GM23338 (cell line): ENCODE results near the gene CLDN22. TPM values are rescaled to one million over a fixed set of nuclear protein-coding genes. Genes with fewer than 3 reads are reported as not detected.
A peak's percentile ranks its signal among the peaks of the same experiment; 100 is the strongest.

Source experiments
- ATAC-seq: fragments of 200-7000 bp; cut with Tn5 transposase; 3 replicates; pipeline ENCODE4 v1.9.1; 2020
- DNase-seq: peaks from one replicate; pipeline ENCODE4 v3.0.0-alpha.2; 2015; ENCODE audit warnings: low spot score
- H2AFZ ChIP-seq: fragments of 200-600 bp; sonication (generic); 2 replicates; pipeline ENCODE4 v1.8.0; 2016; ENCODE audit warnings: antibody characterized with exemption, mild to moderate bottlenecking, moderate library complexity
- H3F3A ChIP-seq: fragments of 200-600 bp; sonication (generic); replicated peaks from 2 replicates; pipeline ENCODE4 v1.8.0; 2017; ENCODE audit warnings: antibody characterized with exemption, mixed run types, low read depth
- H3K27ac ChIP-seq: fragments of 200-600 bp; sonication (generic); 2 replicates; pipeline ENCODE4 v1.6.1; 2016; ENCODE audit warnings: low read depth
- H3K27me3 ChIP-seq: fragments of 200-600 bp; sonication (generic); 2 replicates; pipeline ENCODE4 v1.8.0; 2016; ENCODE audit warnings: mild to moderate bottlenecking, mixed run types, moderate library complexity; ENCODE audit not compliant: insufficient read depth
- H3K36me3 ChIP-seq: fragments of 200-600 bp; sonication (generic); 2 replicates; pipeline ENCODE4 v1.8.0; 2016; ENCODE audit warnings: mild to moderate bottlenecking; ENCODE audit not compliant: insufficient read depth
- H3K4me1 ChIP-seq: fragments of 200-600 bp; sonication (generic); 2 replicates; pipeline ENCODE4 v1.8.0; 2016; ENCODE audit warnings: mild to moderate bottlenecking, moderate library complexity; ENCODE audit not compliant: insufficient read depth
- H3K4me2 ChIP-seq: fragments of 200-600 bp; sonication (generic); 2 replicates; pipeline ENCODE4 v1.7.1; 2017; ENCODE audit warnings: mixed run types
- H3K4me3 ChIP-seq: fragments of 200-600 bp; sonication (generic); 2 replicates; pipeline ENCODE4 v1.6.1; 2016; ENCODE audit warnings: mixed run types
- H3K79me2 ChIP-seq: fragments of 200-600 bp; sonication (generic); replicated peaks from 2 replicates; pipeline ENCODE4 v1.8.0; 2017; ENCODE audit warnings: mild to moderate bottlenecking; ENCODE audit not compliant: insufficient read depth
- H3K9me2 ChIP-seq: fragments of 200-600 bp; sonication (generic); 2 replicates; pipeline ENCODE4 v1.8.0; 2017; ENCODE audit not compliant: insufficient read depth
- H4K20me1 ChIP-seq: fragments of 200-600 bp; sonication (generic); replicated peaks from 2 replicates; pipeline ENCODE4 v1.8.0; 2017; ENCODE audit warnings: mild to moderate bottlenecking; ENCODE audit not compliant: insufficient read depth
- H3K27ac Mint-ChIP-seq: 2 replicates; pipeline ENCODE4 v1.8.0; 2020; ENCODE audit warnings: inconsistent platforms, mild to moderate bottlenecking, moderate library complexity, mixed read lengths
- H3K27me3 Mint-ChIP-seq: 3 replicates; pipeline ENCODE4 v1.8.0; 2022; ENCODE audit warnings: low read depth, mild to moderate bottlenecking, moderate library complexity, mixed read lengths, inconsistent platforms; ENCODE audit not compliant: insufficient read depth, poor library complexity
- H3K36me3 Mint-ChIP-seq: 3 replicates; pipeline ENCODE4 v1.8.0; 2021; ENCODE audit warnings: low read depth, mild to moderate bottlenecking, inconsistent platforms, moderate library complexity, mixed read lengths
- H3K4me1 Mint-ChIP-seq: 3 replicates; pipeline ENCODE4 v1.8.0; 2020; ENCODE audit warnings: mild to moderate bottlenecking, inconsistent platforms, mixed read lengths
- H3K4me3 Mint-ChIP-seq: 3 replicates; pipeline ENCODE4 v1.8.0; 2021; ENCODE audit warnings: moderate library complexity, mild to moderate bottlenecking, inconsistent platforms, mixed read lengths
- H3K9me3 Mint-ChIP-seq: 3 replicates; pipeline ENCODE4 v1.8.0; 2020; ENCODE audit warnings: moderate library complexity, mild to moderate bottlenecking, inconsistent platforms, mixed read lengths
- CREB1 ChIP-seq: fragments of 250-450 bp; sonication (Bioruptor Pico); IDR thresholded peaks from 2 replicates; pipeline ENCODE4 v1.5.0; 2020; ENCODE audit warnings: low read depth, mild to moderate bottlenecking, moderate library complexity
- CTCF ChIP-seq, 2 experiments: fragments of 200-600 bp in 1 of 2; sonication (generic) in 1 of 2; conservative IDR thresholded peaks; 2 replicates each; pipeline versions ENCODE4 v1.5.1 to v1.6.1; 2016 to 2017; ENCODE audit warnings: antibody characterized with exemption in 2 of 2, low read depth in 2 of 2, mild to moderate bottlenecking in 2 of 2, moderate library complexity in 1 of 2
- EZH2 ChIP-seq: fragments of 200-600 bp; sonication (generic); IDR thresholded peaks from one replicate; pipeline ENCODE4 v1.8.0; 2017; ENCODE audit warnings: antibody characterized with exemption, mild to moderate bottlenecking, low read depth; ENCODE audit not compliant: unreplicated experiment
- EZH2phosphoT487 ChIP-seq: fragments of 200-600 bp; sonication (generic); IDR thresholded peaks from one replicate; pipeline ENCODE4 v1.8.1; 2018; ENCODE audit warnings: antibody characterized with exemption; ENCODE audit not compliant: unreplicated experiment
- JUNB ChIP-seq: IDR thresholded peaks from one replicate; pipeline ENCODE4 v1.6.1; 2016; ENCODE audit warnings: antibody characterized with exemption; ENCODE audit not compliant: unreplicated experiment
- NANOG ChIP-seq: IDR thresholded peaks from 2 replicates; pipeline ENCODE4 v1.6.1; 2016; ENCODE audit warnings: antibody characterized with exemption, borderline replicate concordance
- POLR2AphosphoS5 ChIP-seq: IDR thresholded peaks from 2 replicates; pipeline ENCODE4 v1.6.1; 2016; ENCODE audit warnings: antibody characterized with exemption, low read depth
- REST ChIP-seq: IDR thresholded peaks from one replicate; pipeline ENCODE4 v1.6.1; 2018; ENCODE audit warnings: antibody characterized with exemption; ENCODE audit not compliant: unreplicated experiment
- STAT1 ChIP-seq: IDR thresholded peaks from one replicate; pipeline ENCODE4 v1.6.1; 2016; ENCODE audit warnings: antibody characterized with exemption; ENCODE audit not compliant: unreplicated experiment
- ZNF114 ChIP-seq: fragments of 250-450 bp; sonication (Bioruptor Pico); IDR thresholded peaks from 2 replicates; pipeline ENCODE4 v1.5.0; 2020; ENCODE audit warnings: mild to moderate bottlenecking, moderate library complexity
- ZNF331 ChIP-seq: fragments of 250-450 bp; sonication (Bioruptor Pico); IDR thresholded peaks from 2 replicates; pipeline ENCODE4 v1.5.0; 2020; ENCODE audit warnings: low read depth, mild to moderate bottlenecking, moderate library complexity
- ZNF462 ChIP-seq: fragments of 250-450 bp; sonication (Bioruptor Pico); IDR thresholded peaks from 2 replicates; pipeline ENCODE4 v1.5.0; 2020; ENCODE audit warnings: mild to moderate bottlenecking, moderate library complexity
- polyA plus RNA-seq: library from polyadenylated mRNA; unstranded; fragments of >200 nt; fragmentation: Nextera tagmentation; extraction: Ambion mirVana; gene quantifications from 2 replicates; pipeline ENCODE4 v1.2.1, GENCODE V29; 2016
- total RNA-seq: library from RNA; depleted of rRNA; stranded (reverse); fragments of >200 nt; shearing (Covaris generic); gene quantifications from 2 replicates; pipeline ENCODE4 v1.2.3, GENCODE V29; 2014

Gene CLDN22
- total and polyA plus RNA-seq, 2 experiments from 2014 or later = not detected

- ATAC-seq = no peak
- no peak within 1 kb of the TSS for H3K27ac ChIP-seq
- H3K4me3 ChIP-seq = no peak within 1 kb of the TSS
- H3K36me3 ChIP-seq = peaks cover 4% of the 10 kb centered on the region; the same call in 1 of the 2 replicates
- no peaks in the 10 kb centered on the region for H3K79me2 ChIP-seq
- Mint-ChIP-seq H3K27me3 (peaks cover 22% of the 10 kb centered on the region), H3K4me3 (no peak within 1 kb of the TSS), H3K9me3 (peaks cover 21% of the 10 kb centered on the region), H3K4me1 (no peaks in the 10 kb centered on the region), H3K36me3 (peaks cover 19% of the 10 kb centered on the region; the same call in 2 of the 3 replicates), H3K27ac (0 out of 2 replicates have a peak within 1 kb of the TSS, but pooled peaks have one; percentile 51)
- H3F3A ChIP-seq = 0 out of 2 replicates have a peak, but pooled peaks cover 5% of the 10 kb centered on the region
- peaks cover 4% of the 10 kb centered on the region; the same call in 1 of the 2 replicates for H4K20me1 ChIP-seq
- H3K9me2 ChIP-seq = no peaks in the 10 kb centered on the region
- H3K4me1 ChIP-seq = no peaks in the 10 kb centered on the region
- H3K4me2 ChIP-seq = no peak within 1 kb of the TSS
- no peak within 1 kb of the TSS for H2AFZ ChIP-seq
- TF ChIP-seq ZNF114 (no peak), REST (no peak), JUNB (no peak), NANOG (no peak), ZNF331 (CRISPR knock-in tag) (no peak), EZH2 (no peak), CREB1 (CRISPR knock-in tag) (no peak), STAT1 (no peak), ZNF462 (CRISPR knock-in tag) (no peak), EZH2phosphoT487 (no peak), POLR2AphosphoS5 (no peak), CTCF (conservative IDR thresholded peaks at IDR 0.05; ENCODE audit: low read depth in 2 of 2) (no peak)
- H3K27me3 ChIP-seq = no peaks in the 10 kb centered on the region
- no peak for DNase-seq
Observed at GRCh38 chr4:183322326-183322725, 2.2 kb upstream of the CLDN22 start, which contains the start of gene CLDN24. CLDN24 (minus strand) TSS chr4:183322426; CDS start chr4:183322426, 0 bp downstream.
